NCI-H510A (cell line): ENCODE results near the gene ZMYND11.

ENCODE experiments used
- DNase-seq: peaks from one replicate; lab custom pipeline; 2025; lab: John Stamatoyannopoulos, UW

Gene ZMYND11

DNA sequence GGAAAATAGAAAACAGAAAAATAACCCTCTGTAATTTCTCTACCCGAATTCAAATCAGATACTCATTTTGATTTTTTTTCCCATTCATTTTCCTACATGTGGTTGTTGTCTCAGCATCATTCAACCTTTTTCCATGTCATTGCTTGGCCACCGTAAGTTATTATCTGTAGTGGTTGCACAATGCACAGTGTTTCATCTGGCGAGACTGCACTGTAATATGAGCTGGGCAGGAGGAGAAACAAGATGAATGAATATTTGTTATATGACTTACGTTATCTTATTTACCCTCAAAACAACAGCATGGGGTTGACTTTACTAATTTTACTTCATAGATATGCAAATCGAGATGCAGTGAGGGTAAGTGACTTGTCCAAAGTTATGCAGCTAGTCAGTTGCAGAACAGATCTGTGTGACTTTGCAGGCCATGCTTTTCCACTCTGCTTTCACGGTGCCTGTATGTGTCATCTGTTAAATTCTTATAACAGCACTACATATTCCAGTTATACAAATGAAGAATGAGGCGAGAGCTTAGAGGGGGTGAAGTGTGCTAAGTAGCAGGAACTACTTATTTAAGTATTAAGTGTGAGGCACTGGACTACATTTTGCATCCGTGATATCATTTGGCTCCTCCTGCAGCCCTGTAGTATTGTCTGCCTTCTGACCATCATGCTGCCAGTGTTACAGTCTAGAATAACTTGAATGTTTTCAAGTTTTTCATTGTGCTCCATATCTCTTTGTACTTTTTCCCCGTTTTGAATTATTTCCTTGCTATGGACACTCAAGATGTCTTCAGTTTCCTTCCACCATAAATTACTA lies 56.7 kb downstream of the ZMYND11 start:
- no peak for DNase-seq

DNA sequence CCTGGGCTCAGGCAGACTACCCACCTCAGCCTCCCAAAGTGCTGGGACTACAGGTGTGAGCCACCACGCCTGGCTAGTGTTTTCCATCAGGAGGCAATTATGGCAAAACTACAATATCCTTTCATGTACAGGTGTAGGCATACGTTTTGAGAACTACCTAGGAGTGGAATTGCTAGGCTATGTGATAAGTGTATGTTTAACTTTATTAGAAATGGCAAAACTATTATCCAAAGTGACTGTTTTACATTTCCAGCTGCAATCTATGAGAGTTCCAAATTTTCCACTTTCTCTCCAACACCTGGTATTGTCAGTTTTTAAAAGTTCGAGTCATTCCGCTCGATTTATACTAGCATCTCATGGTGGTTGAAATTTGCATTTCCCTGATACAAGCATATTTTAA lies 59.0 kb downstream of the ZMYND11 start:
- no peak for DNase-seq

DNA sequence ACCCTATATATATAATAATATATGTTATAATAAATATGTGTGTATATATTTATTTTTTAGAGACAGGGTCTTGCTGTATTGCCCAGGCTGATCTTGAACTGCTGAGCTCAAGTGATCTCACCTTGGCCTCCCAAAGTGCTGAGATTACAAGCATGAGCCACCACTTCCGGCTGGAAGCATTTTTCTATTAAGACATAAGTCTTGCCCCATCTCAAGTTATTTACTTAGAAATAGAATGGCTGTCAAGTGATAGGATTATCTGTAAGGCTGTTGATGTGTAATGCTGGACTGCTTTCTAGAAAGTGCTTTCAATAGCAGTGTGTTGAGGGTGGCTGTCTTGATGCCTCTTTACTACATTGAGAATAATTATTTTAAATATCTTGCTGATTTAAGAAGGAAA lies 65.2 kb downstream of the ZMYND11 start:
- DNase-seq, result no peak

DNA sequence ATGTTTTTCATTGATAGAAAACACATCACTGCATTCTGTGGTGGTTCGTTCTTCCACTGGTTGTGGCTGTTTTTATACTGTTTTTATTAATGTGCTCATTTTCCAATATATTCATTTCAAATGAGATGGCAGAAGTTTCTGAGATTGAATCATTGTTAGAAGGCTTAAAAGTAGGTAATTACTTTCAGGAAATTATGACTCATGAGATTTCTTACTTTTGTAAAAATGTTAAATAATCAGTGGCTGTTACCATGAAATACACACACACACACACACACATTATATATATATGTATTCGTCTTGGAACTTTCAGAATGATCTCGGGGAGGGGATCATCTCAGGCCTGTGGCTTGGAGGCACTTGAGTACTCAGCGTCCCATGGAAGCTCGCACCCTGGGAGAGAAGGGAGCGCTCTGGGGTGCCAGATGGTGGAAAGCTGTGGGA lies 66.1 kb downstream of the ZMYND11 start:
- DNase-seq, result no peak

DNA sequence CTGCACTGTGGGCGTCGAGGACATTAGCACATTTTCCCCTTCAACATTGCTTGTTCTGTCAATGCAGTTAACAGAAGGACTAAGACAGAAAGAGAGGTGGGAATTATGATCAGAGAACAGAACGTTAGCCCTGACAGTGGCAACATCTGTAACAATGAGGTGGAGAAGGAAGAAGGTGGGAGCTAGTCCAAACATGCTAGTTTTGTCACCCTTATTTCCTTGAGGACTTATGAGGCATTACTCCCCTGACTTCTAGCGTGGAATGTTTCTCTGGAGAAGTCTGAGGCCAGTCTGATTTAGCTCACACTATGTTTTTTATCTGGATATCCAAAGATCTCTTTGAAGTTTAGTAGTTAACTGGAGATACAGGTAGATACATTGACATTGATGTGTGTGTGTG lies 73.4 kb downstream of the ZMYND11 start:
- DNase-seq, result no peak

DNA sequence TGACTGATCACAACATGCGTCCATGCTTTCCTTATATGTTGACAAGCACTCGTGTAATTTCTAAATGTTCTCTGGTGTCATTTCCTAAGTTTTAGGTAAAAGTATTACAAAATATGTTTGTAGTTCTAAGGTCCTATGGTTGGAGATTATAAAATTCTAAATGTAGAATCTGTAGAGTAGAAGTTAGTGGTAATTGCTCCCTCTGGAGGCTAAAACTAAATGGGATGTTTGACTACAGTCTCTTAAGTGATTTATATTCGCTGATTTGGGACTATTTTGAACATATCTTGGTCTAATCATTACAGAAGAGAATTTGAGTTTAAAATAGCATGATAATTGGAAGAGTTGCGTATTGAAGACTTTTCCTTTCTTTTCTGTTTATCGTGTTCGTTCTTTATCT lies 74.1 kb downstream of the ZMYND11 start:
- no peak for DNase-seq

DNA sequence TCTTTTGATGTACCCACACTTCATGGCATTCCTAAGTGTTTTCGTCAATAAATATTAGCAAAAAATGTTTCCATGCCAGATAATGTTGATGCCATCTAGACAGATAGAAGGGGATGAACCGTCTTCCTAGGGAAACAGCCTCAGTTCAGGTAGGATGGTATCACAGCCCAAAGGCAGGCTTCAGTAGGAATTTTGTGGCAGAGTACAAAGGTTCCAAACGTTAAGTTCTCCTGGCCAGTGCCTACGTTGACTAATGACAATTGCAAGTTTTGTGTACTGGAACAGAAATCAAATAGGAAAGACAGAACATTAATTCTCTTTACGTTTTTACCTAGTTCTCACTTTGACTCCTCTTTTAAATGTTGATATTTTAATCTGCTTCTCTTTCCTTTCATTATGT lies 75.0 kb downstream of the ZMYND11 start:
- DNase-seq, result no peak

DNA sequence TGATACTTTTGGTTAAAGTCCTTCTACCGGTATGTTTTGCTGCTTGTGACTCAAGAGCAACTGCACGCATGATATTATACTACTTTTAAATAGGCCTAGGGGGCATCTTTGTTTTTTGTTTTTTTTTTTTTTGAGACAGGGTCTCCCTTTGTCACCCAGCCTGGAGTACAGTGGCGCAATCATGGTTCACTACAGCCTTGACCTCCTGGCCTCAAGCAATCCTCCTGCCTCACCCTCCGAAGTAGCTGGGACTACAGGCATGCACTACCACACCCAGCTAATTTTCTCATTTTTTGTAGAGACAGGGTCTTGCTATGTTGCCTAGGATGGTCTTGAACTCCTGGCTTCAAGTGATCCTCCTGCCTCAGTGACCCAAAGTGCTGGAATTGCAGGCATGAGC lies 80.2 kb downstream of the ZMYND11 start:
- DNase-seq, result no peak

DNA sequence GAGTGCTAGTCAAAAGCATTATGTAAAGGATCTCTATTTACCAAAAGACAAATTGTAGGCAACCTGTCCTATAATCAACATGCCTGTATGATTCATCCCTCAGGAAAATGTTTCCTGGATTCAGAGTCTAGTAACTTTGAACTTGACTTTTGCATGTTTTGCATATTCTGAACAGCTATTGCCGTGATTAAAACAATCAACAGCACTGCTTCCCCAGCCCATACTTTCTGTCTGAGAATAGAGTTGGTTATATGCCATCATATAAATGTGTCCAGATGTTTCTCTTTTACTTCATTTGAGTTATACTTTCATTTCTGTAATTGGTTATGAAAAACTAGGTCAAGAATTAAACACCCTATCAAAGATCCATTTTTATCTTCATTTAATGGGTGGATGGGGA lies 83.5 kb downstream of the ZMYND11 start:
- no peak for DNase-seq

DNA sequence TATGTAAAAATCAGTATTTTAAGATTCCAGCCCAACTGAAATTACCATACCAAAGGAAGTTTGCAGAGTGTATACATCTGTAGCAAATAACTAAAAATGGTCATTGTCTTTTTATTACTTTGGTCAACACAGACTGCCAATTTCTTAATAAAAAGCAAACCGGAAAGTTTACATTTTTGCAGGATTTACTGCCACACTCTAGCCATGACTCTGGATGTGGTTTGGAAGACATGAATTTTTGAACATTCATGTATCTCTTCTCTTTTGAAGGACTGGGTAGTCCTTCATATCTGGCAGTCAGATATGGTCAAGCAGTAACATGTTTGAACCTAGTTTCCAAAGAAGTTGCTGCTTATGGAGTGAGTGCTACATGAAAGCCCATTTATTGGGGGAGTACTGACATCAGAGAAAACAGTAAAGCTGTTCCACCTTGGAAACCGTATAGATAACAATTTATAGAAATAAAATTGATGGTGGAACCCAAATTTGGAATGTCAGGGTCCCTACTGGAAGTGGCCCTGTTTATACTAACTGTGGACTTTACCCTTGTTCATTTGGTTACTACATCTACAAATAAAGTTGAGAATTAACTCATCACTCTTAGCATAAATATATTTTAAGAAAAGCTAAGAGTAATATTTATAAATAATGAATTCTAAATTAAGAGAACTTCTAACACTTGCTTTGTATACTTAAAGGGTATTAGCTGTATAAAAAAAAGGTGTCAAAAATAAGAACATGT lies 84.6 kb downstream of the ZMYND11 start:
- no peak for DNase-seq

DNA sequence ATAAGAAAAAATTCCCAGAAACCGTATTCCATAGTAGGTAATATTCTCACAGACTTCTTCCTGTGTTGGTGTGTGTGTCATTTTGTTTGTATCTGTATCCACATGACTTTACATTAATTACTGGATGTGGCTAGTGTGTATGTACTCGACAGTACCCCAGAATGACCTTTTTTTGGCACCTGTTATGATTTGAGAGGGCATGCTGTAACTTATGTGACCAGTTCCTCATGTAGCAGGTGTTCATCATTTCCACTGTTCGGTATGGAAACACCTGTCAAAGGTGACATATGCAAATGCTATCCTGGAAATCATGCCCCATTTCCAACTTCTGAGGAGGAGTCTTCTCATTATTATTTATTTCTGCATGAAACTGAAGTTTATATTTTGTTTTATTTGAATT lies 89.3 kb downstream of the ZMYND11 start:
- no peak for DNase-seq

DNA sequence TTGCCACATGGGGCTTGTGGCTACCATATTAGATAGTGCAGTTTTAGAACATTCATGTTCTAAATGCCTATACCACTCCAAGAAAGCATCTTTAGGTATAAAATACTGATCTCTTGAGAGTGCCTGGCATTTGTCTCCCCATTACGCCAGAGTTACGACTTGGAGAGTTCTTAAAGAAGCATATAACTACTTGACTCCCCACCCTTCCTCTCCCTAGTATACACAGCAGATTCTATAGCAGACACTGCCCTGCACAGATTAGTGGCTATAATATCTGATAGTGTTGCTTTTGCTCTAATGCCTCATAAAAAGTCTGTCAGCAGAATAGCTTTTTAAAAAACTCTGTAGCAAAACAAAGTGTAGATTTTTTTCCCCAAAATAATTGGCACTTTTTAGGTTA lies 90.8 kb downstream of the ZMYND11 start:
- no peak for DNase-seq

DNA sequence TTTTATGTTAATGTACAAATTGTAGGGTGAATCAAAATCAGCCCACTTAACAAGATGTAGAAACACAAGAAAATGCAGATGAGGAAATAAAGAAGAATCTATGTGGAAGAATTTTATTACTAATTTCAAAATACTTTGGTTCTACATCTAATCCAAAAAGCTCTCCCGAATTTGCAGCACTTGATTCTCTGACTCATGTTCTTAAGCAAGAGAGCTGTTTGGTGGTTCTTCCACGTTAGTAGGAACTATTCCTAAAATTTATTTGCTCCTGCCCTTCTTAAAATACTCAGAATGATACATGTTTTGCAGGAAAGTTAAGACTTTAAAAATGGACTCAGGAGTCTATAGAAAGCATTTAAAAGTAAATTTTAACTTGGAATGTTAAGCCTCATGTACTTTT lies 91.8 kb downstream of the ZMYND11 start:
- DNase-seq, result no peak

DNA sequence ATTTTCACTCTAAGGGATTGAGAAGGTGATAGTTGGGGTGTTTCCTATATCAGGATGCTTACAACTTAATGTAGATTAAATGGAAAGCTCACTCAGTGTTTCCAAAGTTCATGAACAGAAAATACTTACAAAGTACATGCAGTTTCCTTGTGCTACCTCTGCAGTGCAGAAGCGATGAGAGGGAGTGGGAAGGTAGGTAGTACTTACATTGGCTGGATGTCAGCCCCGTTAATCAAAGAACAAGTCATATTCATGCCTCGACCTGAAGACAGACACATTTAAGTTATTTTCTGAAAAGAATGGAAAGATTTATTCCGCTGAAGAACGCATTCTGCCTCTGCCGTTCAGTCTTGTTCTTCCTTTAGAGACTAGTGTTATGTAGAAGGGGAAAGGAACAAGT lies 93.1 kb downstream of the ZMYND11 start:
- DNase-seq, result no peak

DNA sequence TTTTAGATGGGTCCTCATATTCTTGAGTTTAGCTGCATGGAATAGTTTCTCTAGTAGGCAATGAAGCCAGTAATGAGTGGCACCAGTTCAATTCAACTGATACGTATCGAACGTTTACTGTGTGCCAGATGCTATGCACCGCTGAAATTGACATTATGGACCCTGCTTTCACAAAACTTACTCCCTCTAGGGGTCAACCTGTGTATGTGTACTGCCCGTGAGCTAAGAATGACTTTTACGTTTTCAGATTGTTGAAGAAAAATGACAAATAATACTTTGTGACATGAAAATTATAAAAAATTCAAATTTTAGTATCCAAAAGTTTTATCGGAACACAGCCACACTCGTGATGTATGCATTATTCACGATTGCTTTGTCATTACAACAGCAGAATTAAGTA lies 95.5 kb downstream of the ZMYND11 start:
- no peak for DNase-seq

DNA sequence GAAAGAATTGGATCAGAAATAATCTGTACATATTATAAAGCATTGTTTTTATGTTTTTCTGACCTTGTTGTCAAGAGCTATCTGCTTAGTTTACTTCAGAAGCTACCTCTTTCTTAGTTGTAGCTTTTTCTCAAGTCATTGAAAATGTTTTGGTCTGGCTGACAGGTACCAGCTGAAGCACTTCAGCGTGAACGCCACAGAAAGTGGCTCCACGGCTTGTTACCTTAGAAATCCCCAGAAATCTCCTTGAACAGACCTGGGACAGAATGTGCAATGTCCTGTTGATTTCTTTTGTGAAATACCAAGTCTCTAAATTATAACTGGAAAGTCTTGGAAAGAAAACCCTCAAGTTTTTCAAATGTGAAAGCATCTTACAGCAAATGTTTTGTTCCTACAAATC lies 96.8 kb downstream of the ZMYND11 start:
- DNase-seq, result no peak

DNA sequence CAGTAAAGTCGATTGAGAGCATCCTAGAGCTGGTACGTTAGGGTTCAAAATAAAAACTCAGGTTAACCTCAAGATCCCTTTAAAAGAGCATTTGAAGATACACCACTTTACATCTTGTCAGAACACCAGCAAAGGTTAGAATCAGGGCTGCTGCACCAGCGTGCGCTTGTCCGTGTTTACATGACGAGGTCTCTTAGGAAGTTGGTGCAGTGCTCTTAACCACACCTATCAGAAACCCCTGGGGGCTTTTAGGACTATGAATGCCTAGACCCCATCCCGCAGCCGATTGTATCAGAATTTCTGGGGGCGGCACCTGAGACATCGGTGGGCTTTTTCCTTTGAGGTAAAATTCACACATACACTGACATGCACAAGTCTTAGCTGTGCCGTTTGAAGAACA lies 97.6 kb downstream of the ZMYND11 start:
- DNase-seq, result no peak

DNA sequence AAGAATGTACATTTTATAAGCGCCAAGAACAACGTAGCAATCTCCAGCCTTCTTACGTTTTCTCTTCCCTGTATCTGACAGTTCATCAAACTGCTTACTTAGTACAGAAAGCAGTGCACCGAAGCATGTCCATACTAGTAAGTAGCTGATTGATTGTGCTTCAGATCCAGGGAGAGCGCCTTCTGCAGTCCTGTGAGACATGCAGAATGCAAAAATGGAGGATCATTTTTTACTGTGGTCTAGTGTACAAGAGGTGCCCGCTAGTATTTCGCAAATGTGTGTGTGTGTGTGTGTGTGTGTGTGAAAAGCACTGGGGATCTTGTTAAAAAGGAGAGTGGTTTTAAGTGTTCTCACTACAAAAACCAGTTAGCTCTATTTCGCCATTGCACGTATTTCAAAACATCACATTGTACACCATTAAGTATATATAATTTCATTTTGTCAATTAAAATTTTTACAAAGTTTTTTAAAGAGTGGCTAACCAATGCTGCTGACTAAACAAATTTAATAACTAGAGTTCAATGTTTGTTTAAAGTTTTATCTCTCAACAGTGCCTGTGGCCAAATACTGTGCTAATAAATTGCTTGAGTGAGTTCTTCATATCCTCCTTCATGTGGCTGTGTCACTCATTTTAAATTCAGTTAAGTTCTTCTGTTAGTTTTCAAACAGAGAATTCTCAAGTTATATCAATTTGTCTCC lies 99.6 kb downstream of the ZMYND11 start:
- DNase-seq, result no peak

DNA sequence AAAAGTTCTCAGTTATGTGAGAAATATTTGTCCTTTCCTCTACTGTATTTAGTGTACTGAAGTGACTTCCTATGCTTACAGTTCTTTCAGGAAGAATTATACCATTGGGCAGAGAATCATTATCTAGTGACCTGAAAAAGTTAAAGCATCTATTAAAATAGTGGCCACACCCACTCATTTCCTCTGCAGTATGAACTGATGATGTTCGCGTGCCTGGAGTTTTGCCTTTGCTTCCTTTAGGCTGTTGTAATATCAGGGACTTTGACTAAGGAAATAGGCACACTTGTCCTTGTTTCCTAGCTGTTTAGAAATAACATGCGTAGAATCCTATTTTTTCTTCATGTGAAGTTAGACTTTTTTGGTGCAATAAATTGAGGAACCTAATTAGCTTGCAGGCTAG lies 100.7 kb downstream of the ZMYND11 start:
- no peak for DNase-seq

DNA sequence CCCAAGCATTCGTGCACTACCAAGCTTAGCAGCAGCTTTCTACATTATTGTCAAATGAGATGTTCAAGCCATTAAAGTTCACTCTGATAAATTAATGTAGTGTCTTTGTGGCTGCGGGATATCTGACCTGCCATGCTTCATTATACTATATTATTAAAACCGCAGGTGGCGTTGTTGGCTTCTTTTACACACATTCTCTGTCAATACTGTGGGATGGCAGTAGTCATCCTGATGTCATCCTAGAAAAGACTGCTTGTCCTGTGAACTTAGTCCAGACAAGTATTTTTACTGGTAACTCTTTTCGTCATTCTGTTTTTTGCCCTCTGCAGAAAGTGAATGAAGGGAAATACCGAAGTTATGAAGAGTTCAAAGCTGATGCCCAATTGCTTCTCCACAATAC lies 103.9 kb downstream of the ZMYND11 start:
- no peak for DNase-seq

DNA sequence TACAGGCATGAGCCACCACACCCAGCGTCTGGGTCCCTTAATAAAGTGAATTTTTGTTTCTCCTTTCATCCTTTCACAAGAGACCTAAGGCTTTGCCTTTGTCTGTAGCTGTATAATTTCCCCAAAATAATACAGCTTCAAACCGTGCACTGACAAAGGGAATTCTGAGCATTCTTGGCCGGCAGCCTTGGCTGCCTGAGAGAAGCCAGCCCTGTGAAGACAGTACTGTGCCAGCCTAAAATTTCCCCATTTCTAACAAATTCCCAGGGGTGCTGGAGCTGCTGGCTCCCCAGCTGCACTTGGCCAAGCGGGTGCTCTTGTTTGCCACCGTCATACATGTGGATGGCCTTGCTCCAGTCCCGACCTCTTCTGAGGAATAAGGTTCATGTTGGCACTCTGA lies 106.2 kb downstream of the ZMYND11 start:
- no peak for DNase-seq

DNA sequence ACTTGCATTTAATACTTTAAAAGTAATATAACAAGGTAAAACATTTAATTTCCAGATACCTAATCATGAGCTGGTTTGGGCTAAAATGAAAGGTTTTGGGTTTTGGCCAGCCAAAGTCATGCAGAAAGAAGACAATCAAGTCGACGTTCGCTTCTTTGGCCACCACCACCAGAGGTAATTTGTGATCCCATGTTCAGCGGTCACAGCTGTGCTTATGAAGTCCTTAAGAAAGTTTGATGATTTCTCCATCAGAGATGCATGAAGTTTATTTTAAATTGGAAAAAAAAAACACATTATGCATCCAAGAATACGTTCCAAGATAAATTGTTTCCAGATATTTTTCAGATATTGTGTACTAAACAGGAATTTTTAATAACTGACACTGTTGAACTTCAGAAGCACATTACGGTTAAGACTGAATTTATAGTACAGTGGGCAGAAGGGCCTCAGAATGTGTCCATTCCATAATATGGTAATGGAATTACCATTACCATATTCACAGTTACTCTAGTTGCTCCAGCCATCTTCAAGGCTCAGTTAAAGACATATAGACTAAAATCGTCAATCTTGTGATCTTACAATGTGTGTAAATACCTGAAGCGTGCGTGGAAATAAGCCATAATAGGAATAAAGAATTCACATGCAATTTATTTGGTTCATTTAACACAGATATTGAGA lies 106.8 kb downstream of the ZMYND11 start:
- DNase-seq, result no peak
